ENCODE measurements around the gene CHCT1.
A peak's percentile ranks its signal among the peaks of the same experiment; 100 is the strongest.
"Not testable (repeated sequence)": the region's sequence is repeated elsewhere in the genome, so short reads cannot be mapped to it uniquely, and the experiment has no call there.

Gene CHCT1

DNA sequence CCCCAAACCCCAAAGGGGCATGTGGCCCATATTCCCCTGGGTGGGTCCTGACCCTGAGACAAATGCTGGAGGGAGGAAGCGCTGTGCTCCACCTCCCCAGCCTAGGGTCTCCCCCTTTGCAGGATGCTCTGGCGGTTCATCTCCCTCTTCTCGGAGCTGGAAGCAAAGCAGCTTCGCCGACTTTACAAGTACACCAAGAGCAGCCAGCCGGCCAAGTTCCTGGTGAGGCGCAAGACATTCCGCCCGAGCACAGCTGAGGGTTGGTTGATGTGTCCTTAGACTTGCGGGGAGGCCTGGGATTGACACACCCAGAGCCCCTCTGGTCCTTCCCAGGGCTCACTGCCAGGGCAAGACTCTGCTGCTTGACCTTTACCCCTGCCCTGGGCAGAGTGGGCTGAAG is 4.3 kb downstream of the CHCT1 start:
- no peak for TF ChIP-seq POLR2AphosphoS5 (IDR thresholded peaks at IDR 0.05; ENCODE audit: low read depth)
- TF ChIP-seq, protein P1, sequence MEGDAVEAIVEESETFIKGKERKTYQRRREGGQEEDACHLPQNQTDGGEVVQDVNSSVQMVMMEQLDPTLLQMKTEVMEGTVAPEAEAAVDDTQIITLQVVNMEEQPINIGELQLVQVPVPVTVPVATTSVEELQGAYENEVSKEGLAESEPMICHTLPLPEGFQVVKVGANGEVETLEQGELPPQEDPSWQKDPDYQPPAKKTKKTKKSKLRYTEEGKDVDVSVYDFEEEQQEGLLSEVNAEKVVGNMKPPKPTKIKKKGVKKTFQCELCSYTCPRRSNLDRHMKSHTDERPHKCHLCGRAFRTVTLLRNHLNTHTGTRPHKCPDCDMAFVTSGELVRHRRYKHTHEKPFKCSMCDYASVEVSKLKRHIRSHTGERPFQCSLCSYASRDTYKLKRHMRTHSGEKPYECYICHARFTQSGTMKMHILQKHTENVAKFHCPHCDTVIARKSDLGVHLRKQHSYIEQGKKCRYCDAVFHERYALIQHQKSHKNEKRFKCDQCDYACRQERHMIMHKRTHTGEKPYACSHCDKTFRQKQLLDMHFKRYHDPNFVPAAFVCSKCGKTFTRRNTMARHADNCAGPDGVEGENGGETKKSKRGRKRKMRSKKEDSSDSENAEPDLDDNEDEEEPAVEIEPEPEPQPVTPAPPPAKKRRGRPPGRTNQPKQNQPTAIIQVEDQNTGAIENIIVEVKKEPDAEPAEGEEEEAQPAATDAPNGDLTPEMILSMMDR (IDR thresholded peaks at IDR 0.05; ENCODE audit: insufficient read depth, low read length): no peak
- TF ChIP-seq GABPA (IDR thresholded peaks at IDR 0.05; ENCODE audit: low read depth): no peak
- no peak for TF ChIP-seq SPI1 (IDR thresholded peaks at IDR 0.05; ENCODE audit: borderline replicate concordance, low read depth)
- TF ChIP-seq, protein P2, sequence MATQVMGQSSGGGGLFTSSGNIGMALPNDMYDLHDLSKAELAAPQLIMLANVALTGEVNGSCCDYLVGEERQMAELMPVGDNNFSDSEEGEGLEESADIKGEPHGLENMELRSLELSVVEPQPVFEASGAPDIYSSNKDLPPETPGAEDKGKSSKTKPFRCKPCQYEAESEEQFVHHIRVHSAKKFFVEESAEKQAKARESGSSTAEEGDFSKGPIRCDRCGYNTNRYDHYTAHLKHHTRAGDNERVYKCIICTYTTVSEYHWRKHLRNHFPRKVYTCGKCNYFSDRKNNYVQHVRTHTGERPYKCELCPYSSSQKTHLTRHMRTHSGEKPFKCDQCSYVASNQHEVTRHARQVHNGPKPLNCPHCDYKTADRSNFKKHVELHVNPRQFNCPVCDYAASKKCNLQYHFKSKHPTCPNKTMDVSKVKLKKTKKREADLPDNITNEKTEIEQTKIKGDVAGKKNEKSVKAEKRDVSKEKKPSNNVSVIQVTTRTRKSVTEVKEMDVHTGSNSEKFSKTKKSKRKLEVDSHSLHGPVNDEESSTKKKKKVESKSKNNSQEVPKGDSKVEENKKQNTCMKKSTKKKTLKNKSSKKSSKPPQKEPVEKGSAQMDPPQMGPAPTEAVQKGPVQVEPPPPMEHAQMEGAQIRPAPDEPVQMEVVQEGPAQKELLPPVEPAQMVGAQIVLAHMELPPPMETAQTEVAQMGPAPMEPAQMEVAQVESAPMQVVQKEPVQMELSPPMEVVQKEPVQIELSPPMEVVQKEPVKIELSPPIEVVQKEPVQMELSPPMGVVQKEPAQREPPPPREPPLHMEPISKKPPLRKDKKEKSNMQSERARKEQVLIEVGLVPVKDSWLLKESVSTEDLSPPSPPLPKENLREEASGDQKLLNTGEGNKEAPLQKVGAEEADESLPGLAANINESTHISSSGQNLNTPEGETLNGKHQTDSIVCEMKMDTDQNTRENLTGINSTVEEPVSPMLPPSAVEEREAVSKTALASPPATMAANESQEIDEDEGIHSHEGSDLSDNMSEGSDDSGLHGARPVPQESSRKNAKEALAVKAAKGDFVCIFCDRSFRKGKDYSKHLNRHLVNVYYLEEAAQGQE (IDR thresholded peaks at IDR 0.05; ENCODE audit: insufficient replicate concordance, low read depth): no peak
- H3K4me3 ChIP-seq (replicated peaks; ENCODE audit: insufficient read depth, low read length): no peak overlapping the region
- no peaks in the 10 kb centered on the region for H3K27me3 ChIP-seq (ENCODE audit: insufficient read depth, poor library complexity, severe bottlenecking)
- H3K27ac ChIP-seq (replicated peaks): no peak overlapping the region
- DNase-seq (ENCODE audit: low read depth in 1 of 2, low spot score in 1 of 2): no peak

DNA sequence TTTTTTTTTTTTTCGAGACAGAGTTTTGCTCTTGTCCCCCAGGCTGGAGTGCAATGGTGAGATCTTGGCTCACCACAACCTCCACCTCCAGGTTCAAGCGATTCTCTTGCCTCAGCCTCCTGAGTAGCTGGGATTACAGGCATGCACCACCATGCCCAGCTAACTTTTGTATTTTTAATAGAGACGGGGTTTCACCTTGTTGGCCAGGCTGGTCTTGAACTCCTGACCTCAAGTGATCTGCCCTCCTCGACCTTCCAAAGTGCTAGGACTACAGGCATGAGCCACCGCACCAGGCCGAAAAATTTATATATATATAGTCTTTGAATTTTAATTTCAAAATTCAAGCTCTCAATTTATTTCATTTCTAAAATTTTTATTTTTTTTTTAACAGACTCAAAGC is 6.2 kb downstream of the CHCT1 start:
- not testable (repeated sequence) for H3K27ac ChIP-seq (replicated peaks); DNase-seq (ENCODE audit: low read depth in 1 of 2, low spot score in 1 of 2); H3K27me3 ChIP-seq (ENCODE audit: insufficient read depth, poor library complexity, severe bottlenecking); H3K4me3 ChIP-seq (replicated peaks; ENCODE audit: insufficient read depth, low read length)

DNA sequence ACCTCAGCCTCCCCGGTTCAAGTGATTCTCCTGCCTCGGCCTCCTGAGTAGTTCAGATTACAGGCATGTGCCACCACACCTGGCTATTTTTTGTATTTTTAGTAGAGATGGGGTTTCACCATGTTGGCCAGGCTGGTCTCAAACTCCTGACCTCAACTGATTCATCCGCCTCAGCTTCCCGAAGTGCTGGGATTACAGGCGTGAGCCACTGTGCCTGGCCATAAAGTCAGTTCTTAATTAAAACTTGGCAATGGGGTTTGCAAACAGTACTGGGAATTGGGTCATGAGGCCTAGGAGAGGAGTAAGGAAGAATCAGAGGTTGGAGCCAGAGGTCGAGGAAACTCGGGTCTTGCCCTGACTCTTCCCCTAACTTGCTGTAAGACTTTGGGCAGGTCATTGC is 8.3 kb downstream of the CHCT1 start:
- not testable (repeated sequence) for DNase-seq (ENCODE audit: low read depth in 1 of 2, low spot score in 1 of 2); H3K27ac ChIP-seq (replicated peaks); H3K4me3 ChIP-seq (replicated peaks; ENCODE audit: insufficient read depth, low read length); H3K27me3 ChIP-seq (ENCODE audit: insufficient read depth, poor library complexity, severe bottlenecking)

DNA sequence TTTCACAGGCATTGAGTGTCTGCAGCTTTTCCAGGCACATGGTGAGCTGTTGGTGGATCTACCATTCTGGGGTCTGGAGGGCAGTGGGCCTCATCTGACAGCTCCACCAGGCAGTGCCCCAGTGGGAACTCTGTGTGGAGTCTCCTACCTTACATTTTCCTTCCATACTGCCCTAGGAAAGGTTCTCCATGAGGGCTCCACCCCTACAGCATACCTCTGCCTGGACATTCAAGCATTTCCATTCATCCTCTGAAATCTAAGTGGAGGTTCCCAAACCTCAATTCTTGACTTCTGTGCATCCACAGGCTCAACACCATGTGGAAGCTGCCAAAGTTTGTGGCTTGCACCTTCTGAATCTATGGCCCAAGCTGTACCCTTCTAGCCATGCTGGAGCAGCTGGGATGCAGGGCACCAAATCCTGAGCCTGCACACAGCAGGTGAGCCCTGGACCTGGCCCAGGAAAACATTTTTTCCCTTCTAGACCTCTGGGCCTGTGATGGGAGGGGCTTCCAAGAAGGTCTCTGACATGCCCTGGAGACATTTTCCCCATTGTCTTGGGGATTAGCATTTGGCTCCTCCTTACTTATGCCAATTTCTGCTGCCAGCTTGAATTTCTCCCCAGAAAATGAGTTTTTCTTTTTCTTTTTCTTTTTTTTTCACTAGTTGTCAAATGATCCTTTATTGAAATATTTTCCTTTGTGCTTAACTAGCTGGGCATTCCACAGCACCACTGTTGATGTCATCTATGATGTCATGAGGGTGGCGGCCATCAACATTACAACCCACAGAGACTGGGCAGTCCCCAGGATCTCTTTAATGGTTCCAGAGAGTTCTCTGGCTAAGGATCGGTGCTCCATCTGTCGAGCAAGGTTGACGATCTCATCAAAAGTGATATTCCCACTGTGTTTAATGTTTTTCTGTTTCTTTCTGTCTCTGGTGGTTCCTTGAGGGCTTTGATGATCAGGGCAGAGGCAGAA is 11.0 kb downstream of the CHCT1 start:
- DNase-seq (ENCODE audit: low read depth in 1 of 2, low spot score in 1 of 2); H3K27me3 ChIP-seq (ENCODE audit: insufficient read depth, poor library complexity, severe bottlenecking); H3K4me3 ChIP-seq (replicated peaks; ENCODE audit: insufficient read depth, low read length): not testable (repeated sequence)

DNA sequence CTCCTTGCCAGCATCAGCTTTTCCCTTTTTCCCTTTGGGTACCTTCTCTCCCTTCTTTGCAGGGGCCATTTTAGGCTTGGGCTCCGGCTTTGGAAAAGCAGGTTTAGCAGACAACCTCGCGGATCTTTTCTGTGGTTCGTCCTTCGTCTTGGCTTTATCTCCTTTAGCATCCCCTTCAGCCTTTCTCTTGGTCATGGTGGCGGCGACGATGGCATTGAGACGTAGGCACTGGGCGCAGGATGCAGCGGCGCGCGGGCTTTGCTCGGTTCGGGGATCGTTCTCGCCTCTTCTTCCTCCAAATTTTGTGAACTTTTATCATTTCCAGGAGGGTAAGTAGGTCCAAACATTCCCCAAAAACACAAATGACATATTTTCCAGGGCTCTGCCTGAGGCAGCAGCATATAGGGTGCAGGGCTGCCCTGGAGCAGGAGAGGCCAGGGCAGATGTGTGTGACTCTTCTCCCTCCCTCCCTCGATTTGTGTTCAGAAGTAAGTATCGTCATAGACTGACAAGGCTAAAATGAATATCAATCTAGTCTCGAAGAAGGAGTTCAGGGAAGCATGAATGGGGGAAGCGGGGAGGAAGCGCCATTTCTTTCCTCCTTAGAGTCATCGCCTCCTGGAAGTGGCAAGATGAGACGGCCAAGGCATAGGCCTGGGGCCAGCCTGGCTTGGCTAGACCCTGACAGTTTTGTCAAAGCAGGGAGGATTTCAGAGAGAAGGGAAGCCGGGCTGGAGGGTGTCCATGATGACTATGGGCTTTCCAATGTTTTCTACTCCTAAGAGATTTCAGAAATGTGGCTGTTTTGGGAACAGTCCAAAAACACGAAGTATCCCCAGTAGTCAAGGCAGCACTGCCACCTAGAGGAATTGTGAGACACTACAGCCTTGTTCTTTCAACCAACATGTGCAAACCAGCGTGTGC is 13.2 kb downstream of the CHCT1 start:
- Histone ChIP-seq H3K27ac (replicated peaks) (no peak overlapping the region), H3K27me3 (ENCODE audit: insufficient read depth, poor library complexity, severe bottlenecking) (no peaks in the 10 kb centered on the region), H3K4me3 (replicated peaks; ENCODE audit: insufficient read depth, low read length) (no peak overlapping the region)
- peak; percentile 48 to 74 for DNase-seq (ENCODE audit: low read depth in 1 of 2, low spot score in 1 of 2)
- TF ChIP-seq, protein P1 (IDR thresholded peaks at IDR 0.05; ENCODE audit: insufficient read depth, low read length): peak; percentile 86
- no peak for TF ChIP-seq POLR2AphosphoS5 (IDR thresholded peaks at IDR 0.05; ENCODE audit: low read depth)
- TF ChIP-seq GABPA (IDR thresholded peaks at IDR 0.05; ENCODE audit: low read depth): no peak

More for the DNA sequence above, 11.0 kb downstream of the CHCT1 start:
- H3K27ac ChIP-seq (replicated peaks): not testable (repeated sequence)

DNA sequence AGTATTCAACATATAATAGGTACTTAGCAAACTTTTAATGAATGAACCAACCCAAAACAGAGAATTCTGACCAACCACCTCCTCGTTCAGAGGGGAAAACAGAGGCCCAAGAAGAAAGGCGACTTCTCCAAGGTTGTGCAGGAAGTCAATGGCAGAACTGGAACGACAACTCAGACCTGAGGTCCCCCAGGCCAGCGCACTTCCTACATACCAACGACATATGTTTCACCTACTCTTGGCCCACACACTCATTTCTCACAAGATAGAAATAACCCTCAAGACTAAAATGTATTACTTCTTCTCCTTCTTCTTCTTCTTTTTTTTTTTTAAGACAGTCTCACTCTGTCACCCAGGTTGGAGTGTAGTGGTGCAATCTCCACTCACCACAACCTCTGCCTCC is 14.4 kb downstream of the CHCT1 start:
- Histone ChIP-seq H3K4me3 (replicated peaks; ENCODE audit: insufficient read depth, low read length) (no peak overlapping the region), H3K27ac (replicated peaks) (no peak overlapping the region), H3K27me3 (ENCODE audit: insufficient read depth, poor library complexity, severe bottlenecking) (no peaks in the 10 kb centered on the region)
- DNase-seq (ENCODE audit: low read depth in 1 of 2, low spot score in 1 of 2): peak in 1 of 2 experiments; percentile 41
- TF ChIP-seq, protein P1 (IDR thresholded peaks at IDR 0.05; ENCODE audit: insufficient read depth, low read length): no peak
- TF ChIP-seq SPI1 (IDR thresholded peaks at IDR 0.05; ENCODE audit: borderline replicate concordance, low read depth): 0 out of 2 replicates have a peak, but pooled peaks have one; percentile 6
- TF ChIP-seq POLR2AphosphoS5 (IDR thresholded peaks at IDR 0.05; ENCODE audit: low read depth): no peak
- TF ChIP-seq, protein P2 (IDR thresholded peaks at IDR 0.05; ENCODE audit: insufficient replicate concordance, low read depth): no peak
- TF ChIP-seq GABPA (IDR thresholded peaks at IDR 0.05; ENCODE audit: low read depth): no peak

All from HL-60 (cell line).